Transverse colon (tissue), 3 donors: ENCODE results near the gene FBXL16.

Experiments used
- CTCF ChIP-seq, 5 experiments: fragments of 200-600 bp in 3 of 5; fragments of 450-650 bp in 2 of 5; sonication (generic) in 3 of 5; IDR thresholded peaks; 1 replicate in 2 of 5; 2 replicates in 3 of 5; pipeline ENCODE4 v1.5.1; 2016 to 2017; ENCODE audit warnings: antibody characterized with exemption in 5 of 5, inconsistent platforms in 3 of 5, mild to moderate bottlenecking in 2 of 5, moderate library complexity in 1 of 5
- POLR2A ChIP-seq: fragments of 450-650 bp; IDR thresholded peaks from one replicate; pipeline ENCODE4 v1.6.1; 2016; ENCODE audit warnings: antibody characterized with exemption, mild to moderate bottlenecking, moderate library complexity

GRCh38 chr16:706189-707061 lies 824 bp upstream of the FBXL16 start:
- TF ChIP-seq POLR2A (no peak), CTCF (IDR thresholded peaks at IDR 0.05) (no peak)
